Mesothelial cell of epicardium (in vitro differentiated cells): ENCODE results near the gene FAP. TPM values are rescaled to one million over a fixed set of nuclear protein-coding genes. Genes with fewer than 3 reads are reported as not detected.

Experiments
- DNase-seq, 2 experiments: peaks; one replicate each; pipeline ENCODE4 v3.0.0; 2021; ENCODE audit warnings: low spot score in 2 of 2; ENCODE audit not compliant: unreplicated experiment in 2 of 2
- H3K27ac Mint-ChIP-seq: 2 replicates; pipeline ENCODE4 v1.8.0; 2021; ENCODE audit warnings: mixed read lengths
- H3K27me3 Mint-ChIP-seq: 2 replicates; pipeline ENCODE4 v1.8.0; 2021; ENCODE audit warnings: low read depth, mixed read lengths
- H3K36me3 Mint-ChIP-seq: 2 replicates; pipeline ENCODE4 v1.8.0; 2021; ENCODE audit warnings: mixed read lengths
- H3K4me1 Mint-ChIP-seq: 2 replicates; pipeline ENCODE4 v1.8.0; 2021; ENCODE audit warnings: mixed read lengths
- H3K4me3 Mint-ChIP-seq: 2 replicates; pipeline ENCODE4 v1.8.0; 2021; ENCODE audit warnings: mild to moderate bottlenecking, moderate library complexity, mixed read lengths
- H3K9me3 Mint-ChIP-seq: 2 replicates; pipeline ENCODE4 v1.8.0; 2021; ENCODE audit warnings: mixed read lengths
- total RNA-seq: library from RNA; stranded (reverse); gene quantifications from 3 replicates; pipeline ENCODE4 v1.2.1, GENCODE V29; 2021
- TF ChIP-seq, protein P1 (sequence below): fragments of 200-600 bp; sonication (generic); IDR thresholded peaks from one replicate; pipeline ENCODE4 v1.5.0; 2021; ENCODE audit warnings: antibody characterized with exemption; ENCODE audit not compliant: unreplicated experiment

Gene FAP, protein sequence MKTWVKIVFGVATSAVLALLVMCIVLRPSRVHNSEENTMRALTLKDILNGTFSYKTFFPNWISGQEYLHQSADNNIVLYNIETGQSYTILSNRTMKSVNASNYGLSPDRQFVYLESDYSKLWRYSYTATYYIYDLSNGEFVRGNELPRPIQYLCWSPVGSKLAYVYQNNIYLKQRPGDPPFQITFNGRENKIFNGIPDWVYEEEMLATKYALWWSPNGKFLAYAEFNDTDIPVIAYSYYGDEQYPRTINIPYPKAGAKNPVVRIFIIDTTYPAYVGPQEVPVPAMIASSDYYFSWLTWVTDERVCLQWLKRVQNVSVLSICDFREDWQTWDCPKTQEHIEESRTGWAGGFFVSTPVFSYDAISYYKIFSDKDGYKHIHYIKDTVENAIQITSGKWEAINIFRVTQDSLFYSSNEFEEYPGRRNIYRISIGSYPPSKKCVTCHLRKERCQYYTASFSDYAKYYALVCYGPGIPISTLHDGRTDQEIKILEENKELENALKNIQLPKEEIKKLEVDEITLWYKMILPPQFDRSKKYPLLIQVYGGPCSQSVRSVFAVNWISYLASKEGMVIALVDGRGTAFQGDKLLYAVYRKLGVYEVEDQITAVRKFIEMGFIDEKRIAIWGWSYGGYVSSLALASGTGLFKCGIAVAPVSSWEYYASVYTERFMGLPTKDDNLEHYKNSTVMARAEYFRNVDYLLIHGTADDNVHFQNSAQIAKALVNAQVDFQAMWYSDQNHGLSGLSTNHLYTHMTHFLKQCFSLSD
- 47.1 to 59.6 TPM (median 50.5 TPM) in 3 replicates for total RNA-seq

- TF ChIP-seq, protein P1, sequence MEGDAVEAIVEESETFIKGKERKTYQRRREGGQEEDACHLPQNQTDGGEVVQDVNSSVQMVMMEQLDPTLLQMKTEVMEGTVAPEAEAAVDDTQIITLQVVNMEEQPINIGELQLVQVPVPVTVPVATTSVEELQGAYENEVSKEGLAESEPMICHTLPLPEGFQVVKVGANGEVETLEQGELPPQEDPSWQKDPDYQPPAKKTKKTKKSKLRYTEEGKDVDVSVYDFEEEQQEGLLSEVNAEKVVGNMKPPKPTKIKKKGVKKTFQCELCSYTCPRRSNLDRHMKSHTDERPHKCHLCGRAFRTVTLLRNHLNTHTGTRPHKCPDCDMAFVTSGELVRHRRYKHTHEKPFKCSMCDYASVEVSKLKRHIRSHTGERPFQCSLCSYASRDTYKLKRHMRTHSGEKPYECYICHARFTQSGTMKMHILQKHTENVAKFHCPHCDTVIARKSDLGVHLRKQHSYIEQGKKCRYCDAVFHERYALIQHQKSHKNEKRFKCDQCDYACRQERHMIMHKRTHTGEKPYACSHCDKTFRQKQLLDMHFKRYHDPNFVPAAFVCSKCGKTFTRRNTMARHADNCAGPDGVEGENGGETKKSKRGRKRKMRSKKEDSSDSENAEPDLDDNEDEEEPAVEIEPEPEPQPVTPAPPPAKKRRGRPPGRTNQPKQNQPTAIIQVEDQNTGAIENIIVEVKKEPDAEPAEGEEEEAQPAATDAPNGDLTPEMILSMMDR = no peak
- H3K27me3 Mint-ChIP-seq = no peaks in the 10 kb centered on the region
- peaks cover 3% of the 10 kb centered on the region for H3K36me3 Mint-ChIP-seq
- H3K4me3 Mint-ChIP-seq = peak within 1 kb of the TSS; percentile 77
- H3K4me1 Mint-ChIP-seq = peaks cover 39% of the 10 kb centered on the region
- DNase-seq = no peak
- peak within 1 kb of the TSS; percentile 96 for H3K27ac Mint-ChIP-seq
- peaks cover 11% of the 10 kb centered on the region for H3K9me3 Mint-ChIP-seq
Observed at GRCh38 chr2:162243294-162243693, at the start of gene FAP. FAP (minus strand) TSS chr2:162243445; CDS start chr2:162243327, 118 bp downstream.

DNA sequence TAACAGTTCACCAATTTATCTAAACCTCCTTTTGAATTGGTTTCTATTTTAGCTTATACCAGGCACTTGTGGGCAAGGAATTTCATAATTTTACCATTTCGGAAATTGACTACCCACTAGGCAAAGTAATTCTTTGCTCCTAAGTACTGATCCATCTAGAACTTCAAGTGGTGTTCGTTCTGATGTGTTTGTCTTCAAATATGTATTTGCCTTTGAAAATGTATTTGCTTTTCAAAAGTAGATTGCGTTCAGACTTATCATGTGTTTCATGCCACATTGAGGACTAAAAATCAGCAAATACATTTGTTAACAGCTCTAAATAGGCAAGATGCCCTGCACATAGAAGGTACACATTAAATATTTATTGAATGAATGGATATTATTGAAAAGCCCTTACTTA, 48.5 kb upstream of the FAP start:
- TF ChIP-seq, protein P1 = no peak
- Mint-ChIP-seq H3K27me3 (no peaks in the 10 kb centered on the region), H3K9me3 (no peaks in the 10 kb centered on the region), H3K4me3 (no peak overlapping the region), H3K36me3 (no peaks in the 10 kb centered on the region), H3K27ac (no peak overlapping the region), H3K4me1 (no peaks in the 10 kb centered on the region)
- DNase-seq = no peak

DNA sequence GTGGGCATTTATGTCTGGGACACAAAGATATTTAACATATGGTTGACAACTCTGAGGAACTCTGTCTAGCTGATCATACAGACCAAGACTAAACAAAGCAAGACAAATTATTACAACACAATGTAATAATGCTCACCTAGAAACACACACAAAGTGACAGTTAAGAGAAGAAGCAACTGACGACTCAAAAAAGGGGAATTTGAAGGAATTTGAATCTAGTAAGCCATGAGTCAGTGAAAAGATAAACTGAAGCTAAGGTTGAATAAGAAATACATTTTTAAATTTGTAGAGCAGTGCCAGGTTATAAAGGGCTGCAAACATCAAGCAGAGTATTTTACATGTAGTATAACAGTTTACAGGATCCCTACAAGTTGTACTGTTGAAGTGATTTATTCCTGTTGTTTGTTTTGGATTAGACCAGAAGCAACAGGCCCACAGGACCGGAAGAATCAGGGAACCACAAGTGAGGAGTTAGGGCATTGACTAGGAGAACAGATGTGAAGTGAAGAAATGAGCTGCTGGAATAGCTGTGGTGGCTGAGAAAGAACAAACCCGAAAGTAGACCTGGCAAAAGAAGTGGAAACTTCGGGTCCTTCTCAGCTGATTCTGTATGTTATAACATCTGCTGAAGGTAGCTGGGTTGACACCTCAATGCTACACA, 39.6 kb upstream of the FAP start:
- Mint-ChIP-seq H3K4me3 (no peak overlapping the region), H3K27ac (no peak overlapping the region), H3K4me1 (no peaks in the 10 kb centered on the region), H3K36me3 (peaks cover 7% of the 10 kb centered on the region), H3K27me3 (no peaks in the 10 kb centered on the region), H3K9me3 (no peaks in the 10 kb centered on the region)
- no peak for DNase-seq
- TF ChIP-seq, protein P1 = no peak

DNA sequence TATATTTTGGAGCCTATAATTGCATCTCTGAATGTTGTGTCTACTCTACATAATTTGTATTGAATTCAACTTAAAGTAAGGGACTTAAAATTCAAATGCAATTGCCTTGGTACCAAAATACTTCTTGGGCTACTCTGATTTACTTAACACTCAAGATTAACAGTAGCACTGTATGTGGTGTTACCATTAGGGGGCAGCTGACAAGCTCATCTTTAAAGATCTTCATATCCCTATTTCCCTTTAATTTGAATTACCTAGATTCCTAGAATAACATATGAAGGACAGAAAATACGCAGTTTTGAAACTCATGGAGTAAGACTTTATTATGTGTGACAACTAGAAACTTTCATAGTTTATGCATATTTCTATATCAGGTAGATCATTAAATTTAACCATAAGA, 37.4 kb upstream of the FAP start:
- H3K27ac Mint-ChIP-seq = no peak overlapping the region
- H3K4me3 Mint-ChIP-seq = no peak overlapping the region

GRCh38 chr2:162277381-162277780, 34.1 kb upstream of the FAP start:
- Mint-ChIP-seq H3K27me3 (no peaks in the 10 kb centered on the region), H3K9me3 (no peaks in the 10 kb centered on the region), H3K4me3 (no peak overlapping the region), H3K36me3 (peaks cover 10% of the 10 kb centered on the region), H3K27ac (no peak overlapping the region), H3K4me1 (no peaks in the 10 kb centered on the region)
- TF ChIP-seq, protein P1 = no peak
- no peak for DNase-seq

More for the DNA sequence above, 37.4 kb upstream of the FAP start:
- Mint-ChIP-seq H3K9me3 (no peaks in the 10 kb centered on the region), H3K4me1 (no peaks in the 10 kb centered on the region), H3K27me3 (no peaks in the 10 kb centered on the region), H3K36me3 (peaks cover 13% of the 10 kb centered on the region)
- no peak for DNase-seq
- TF ChIP-seq, protein P1 = no peak
